K562 (cell line): ENCODE data around the gene CD2.

Source experiments
- CREB1 ChIP-seq, 2 experiments: sonication (generic) in 1 of 2; formaldehyde crosslinking in 1 of 2; IDR thresholded peaks; 2 replicates each; pipeline versions ENCODE4 v1.6.1 to v1.8.0; 2012 to 2022; ENCODE audit warnings: inconsistent platforms in 1 of 2, mild to moderate bottlenecking in 1 of 2, missing genetic modification reagents in 1 of 2, moderate library complexity in 1 of 2
- CTCF ChIP-seq, 3 experiments: IDR thresholded peaks in 2 of 3; conservative IDR thresholded peaks in 1 of 3; 2 replicates each; pipeline ENCODE4 v1.5.1; 2011 to 2012; ENCODE audit warnings: low read length in 3 of 3, mild to moderate bottlenecking in 3 of 3, control low read depth in 2 of 3, improper control_type of control experiment in 1 of 3, inconsistent platforms in 1 of 3, low read depth in 1 of 3, mixed read lengths in 1 of 3, moderate library complexity in 1 of 3; ENCODE audit not compliant: insufficient read depth in 2 of 3
- MYC ChIP-seq, 2 experiments: fragments of 250-450 bp in 1 of 2; sonication (Bioruptor Pico) in 1 of 2; IDR thresholded peaks; 2 replicates each; pipeline versions ENCODE4 v1.5.1 to v1.6.1; 2012 to 2021; ENCODE audit warnings: low read depth in 2 of 2, borderline replicate concordance in 1 of 2, improper control_type of control experiment in 1 of 2, low read length in 1 of 2, mild to moderate bottlenecking in 1 of 2, moderate library complexity in 1 of 2
- PHF8 ChIP-seq: fragments of 200-600 bp; sonication (generic); IDR thresholded peaks from 2 replicates; pipeline ENCODE4 v1.6.1; 2012; ENCODE audit warnings: mixed run types, mild to moderate bottlenecking, inconsistent platforms, low read length, moderate library complexity, borderline replicate concordance
- TARDBP ChIP-seq: fragments of 450-650 bp; IDR thresholded peaks from 2 replicates; pipeline ENCODE4 v1.6.1; 2016
- TF ChIP-seq, protein P1 (sequence below): sonication (generic); formaldehyde crosslinking; IDR thresholded peaks from 2 replicates; pipeline ENCODE4 v1.8.1; 2023; ENCODE audit warnings: mild to moderate bottlenecking, missing genetic modification reagents

DNA sequence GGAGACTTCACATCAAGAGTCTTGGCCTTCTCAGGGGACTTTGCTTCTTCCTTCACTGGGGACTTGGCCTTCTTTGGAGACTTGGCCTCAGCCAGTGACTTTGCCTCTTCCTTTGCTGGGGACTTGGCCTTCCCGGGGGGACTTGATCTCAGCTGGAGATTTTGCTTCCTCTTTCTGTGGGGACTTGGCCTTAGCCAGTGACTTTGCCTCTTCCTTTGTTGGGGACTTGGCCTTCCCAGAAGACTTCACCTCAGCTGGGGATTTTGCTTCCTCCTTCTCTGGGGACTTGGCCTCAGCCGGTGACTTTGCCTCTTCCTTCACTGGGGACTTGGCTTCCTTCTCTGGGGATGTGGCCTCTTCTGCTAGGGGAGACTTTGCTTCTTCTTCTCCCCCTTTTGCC, 13.5 kb upstream of the CD2 start:
- TF ChIP-seq MYC (IDR thresholded peaks at IDR 0.05; ENCODE audit: low read depth, low read length): no peak
- no peak for TF ChIP-seq MYC (CRISPR knock-in tag; IDR thresholded peaks at IDR 0.05; ENCODE audit: borderline replicate concordance, low read depth)
- TF ChIP-seq CTCF (IDR thresholded peaks at IDR 0.05 in 2 of 3, conservative IDR thresholded peaks at IDR 0.05 in 1 of 3; ENCODE audit: insufficient read depth in 2 of 3, low read depth in 1 of 3, low read length in 3 of 3): no peak
- no peak for TF ChIP-seq CREB1 (IDR thresholded peaks at IDR 0.05)
- no peak for TF ChIP-seq CREB1 (CRISPR knock-in tag; IDR thresholded peaks at IDR 0.05)
- no peak for TF ChIP-seq PHF8
- TF ChIP-seq, protein P1, sequence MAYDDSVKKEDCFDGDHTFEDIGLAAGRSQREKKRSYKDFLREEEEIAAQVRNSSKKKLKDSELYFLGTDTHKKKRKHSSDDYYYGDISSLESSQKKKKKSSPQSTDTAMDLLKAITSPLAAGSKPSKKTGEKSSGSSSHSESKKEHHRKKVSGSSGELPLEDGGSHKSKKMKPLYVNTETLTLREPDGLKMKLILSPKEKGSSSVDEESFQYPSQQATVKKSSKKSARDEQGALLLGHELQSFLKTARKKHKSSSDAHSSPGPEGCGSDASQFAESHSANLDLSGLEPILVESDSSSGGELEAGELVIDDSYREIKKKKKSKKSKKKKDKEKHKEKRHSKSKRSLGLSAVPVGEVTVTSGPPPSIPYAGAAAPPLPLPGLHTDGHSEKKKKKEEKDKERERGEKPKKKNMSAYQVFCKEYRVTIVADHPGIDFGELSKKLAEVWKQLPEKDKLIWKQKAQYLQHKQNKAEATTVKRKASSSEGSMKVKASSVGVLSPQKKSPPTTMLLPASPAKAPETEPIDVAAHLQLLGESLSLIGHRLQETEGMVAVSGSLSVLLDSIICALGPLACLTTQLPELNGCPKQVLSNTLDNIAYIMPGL: no peak
- no peak for TF ChIP-seq TARDBP
